H1 (cell line): ENCODE measurements around the gene IFT43. TPM values are rescaled to one million over a fixed set of nuclear protein-coding genes. Genes with fewer than 3 reads are reported as not detected.

Source experiments
- CTCF ChIA-PET: fragments of 300-600 bp; sonication (Branson Sonifier 250); formaldehyde crosslinking; loops from one replicate; lab custom pipeline; 2021; ENCODE audit not compliant: partially characterized antibody; lab: Charles Lee
- POLR2A ChIA-PET: fragments of 300-600 bp; sonication (Branson Sonifier 250); formaldehyde crosslinking; loops from one replicate; lab custom pipeline; 2021; ENCODE audit warnings: inconsistent platforms; ENCODE audit not compliant: partially characterized antibody; lab: Charles Lee
- DNase-seq, 2 experiments: peaks; one replicate each; pipeline versions ENCODE4 v3.0.0 to v3.0.0-alpha.2; 2010 to 2022; ENCODE audit warnings: low spot score in 2 of 2, low read depth in 1 of 2, mixed read lengths in 1 of 2
- FAIRE-seq: peaks from 2 replicates; lab custom pipeline; 2011; peaks lifted over from hg19 to GRCh38; lab: Jason Lieb, UNC
- H2AFZ ChIP-seq: 2 replicates; pipeline ENCODE4 v1.8.1; 2012; ENCODE audit warnings: low read length, inconsistent platforms
- H2AK5ac ChIP-seq: 2 replicates; pipeline ENCODE4 v1.6.1; 2013; ENCODE audit warnings: low read depth, low read length
- H2BK120ac ChIP-seq: replicated peaks from 2 replicates; pipeline ENCODE3; 2013; ENCODE audit warnings: low read depth, low read length, inconsistent platforms
- H2BK12ac ChIP-seq: 2 replicates; pipeline ENCODE4 v1.6.1; 2013; ENCODE audit warnings: low read depth, low read length
- H2BK15ac ChIP-seq: 2 replicates; pipeline ENCODE4 v1.6.1; 2013; ENCODE audit warnings: low read length
- H2BK20ac ChIP-seq: 2 replicates; pipeline ENCODE4 v1.6.1; 2013; ENCODE audit warnings: low read length
- H2BK5ac ChIP-seq: 2 replicates; pipeline ENCODE4 v1.6.1; 2013; ENCODE audit warnings: low read depth, low read length
- H3K14ac ChIP-seq: 2 replicates; pipeline ENCODE4 v1.6.1; 2013; ENCODE audit warnings: inconsistent platforms; ENCODE audit not compliant: insufficient read length
- H3K18ac ChIP-seq: 2 replicates; pipeline ENCODE4 v1.6.1; 2013; ENCODE audit warnings: low read length; ENCODE audit errors: extremely low read depth
- H3K23ac ChIP-seq: 2 replicates; pipeline ENCODE4 v1.6.1; 2013; ENCODE audit warnings: inconsistent platforms; ENCODE audit not compliant: insufficient read length
- H3K23me2 ChIP-seq: 2 replicates; pipeline ENCODE4 v1.6.1; 2013; ENCODE audit warnings: low read depth, low read length
- H3K27ac ChIP-seq: 2 replicates; pipeline ENCODE4 v1.6.1; 2011; ENCODE audit warnings: low read depth, low read length, inconsistent platforms
- H3K27me3 ChIP-seq, 4 experiments: replicated peaks in 1 of 4; 1 replicate in 1 of 4; 2 replicates in 3 of 4; pipeline versions ENCODE4 v1.6.1 to v1.8.1; 2011 to 2013; ENCODE audit warnings: low read length in 3 of 4, mild to moderate bottlenecking in 3 of 4, inconsistent platforms in 2 of 4, mixed read lengths in 2 of 4, moderate library complexity in 1 of 4; ENCODE audit not compliant: control insufficient read depth in 3 of 4, insufficient read depth in 3 of 4; ENCODE audit errors: extremely low read depth in 1 of 4
- H3K36me3 ChIP-seq, 4 experiments: 2 replicates each; pipeline versions ENCODE4 v1.6.1 to v1.8.1; 2011 to 2013; ENCODE audit warnings: mild to moderate bottlenecking in 4 of 4, low read length in 3 of 4, moderate library complexity in 2 of 4, control low read depth in 1 of 4, inconsistent platforms in 1 of 4; ENCODE audit not compliant: insufficient read depth in 4 of 4, control insufficient read depth in 2 of 4
- H3K4ac ChIP-seq: replicated peaks from 2 replicates; pipeline ENCODE3; 2013; ENCODE audit warnings: low read length, low read depth, mixed read lengths, inconsistent platforms; ENCODE audit not compliant: insufficient read length
- H3K4me1 ChIP-seq, 4 experiments: replicated peaks in 1 of 4; 1 replicate in 1 of 4; 2 replicates in 3 of 4; pipeline versions ENCODE4 v1.6.1 to v1.8.1; 2011 to 2013; ENCODE audit warnings: low read length in 3 of 4, inconsistent platforms in 2 of 4, mixed read lengths in 1 of 4; ENCODE audit not compliant: insufficient read depth in 4 of 4, control insufficient read depth in 3 of 4
- H3K4me2 ChIP-seq, 2 experiments: 2 replicates each; pipeline versions ENCODE4 v1.6.1 to v1.8.1; 2011 to 2013; ENCODE audit warnings: low read depth in 2 of 2, low read length in 2 of 2, control low read depth in 1 of 2, inconsistent platforms in 1 of 2, mild to moderate bottlenecking in 1 of 2; ENCODE audit not compliant: insufficient read depth in 1 of 2
- H3K4me3 ChIP-seq, 4 experiments: fragments of 200-600, 300-600 bp in 1 of 4; sonication (generic), shearing (Covaris generic), sonication (Bioruptor Twin) in 1 of 4; 2 replicates each; pipeline versions ENCODE4 v1.5.1 to v1.8.1; 2011 to 2016; ENCODE audit warnings: low read length in 4 of 4, low read depth in 3 of 4, control low read depth in 2 of 4, inconsistent platforms in 2 of 4, mild to moderate bottlenecking in 2 of 4, mixed read lengths in 1 of 4, moderate library complexity in 1 of 4; ENCODE audit not compliant: insufficient read depth in 2 of 4; ENCODE audit errors: extremely low read depth in 1 of 4
- H3K56ac ChIP-seq: replicated peaks from 2 replicates; pipeline ENCODE3; 2013; ENCODE audit warnings: low read depth, mild to moderate bottlenecking, mixed read lengths, low read length, inconsistent platforms; ENCODE audit not compliant: insufficient read length
- H3K79me1 ChIP-seq: 2 replicates; pipeline ENCODE4 v1.6.1; 2013; ENCODE audit warnings: low read depth, low read length, control low read depth
- H3K79me2 ChIP-seq, 2 experiments: 2 replicates each; pipeline versions ENCODE4 v1.6.1 to v1.8.1; 2012 to 2013; ENCODE audit warnings: low read length in 2 of 2, mild to moderate bottlenecking in 2 of 2, inconsistent platforms in 1 of 2; ENCODE audit not compliant: insufficient read depth in 2 of 2, control insufficient read depth in 1 of 2
- H3K9ac ChIP-seq, 4 experiments: replicated peaks in 1 of 4; 1 replicate in 1 of 4; 2 replicates in 3 of 4; pipeline versions ENCODE4 v1.6.1 to v1.8.1; 2011 to 2013; ENCODE audit warnings: low read depth in 3 of 4, low read length in 3 of 4, control low read depth in 2 of 4, mild to moderate bottlenecking in 2 of 4, moderate library complexity in 2 of 4, inconsistent platforms in 1 of 4; ENCODE audit errors: extremely low read depth in 1 of 4
- H3K9me3 ChIP-seq, 2 experiments: 2 replicates each; pipeline versions ENCODE4 v1.6.1 to v1.8.1; 2012 to 2013; ENCODE audit warnings: mild to moderate bottlenecking in 2 of 2, moderate library complexity in 2 of 2, control low read depth in 1 of 2, inconsistent platforms in 1 of 2, low read depth in 1 of 2, low read length in 1 of 2, mixed read lengths in 1 of 2; ENCODE audit not compliant: insufficient read depth in 2 of 2
- H4K20me1 ChIP-seq, 2 experiments: replicated peaks in 1 of 2; 2 replicates each; pipeline versions ENCODE3 to v1.8.1; 2011 to 2013; ENCODE audit warnings: inconsistent platforms in 2 of 2, low read length in 2 of 2, mild to moderate bottlenecking in 1 of 2; ENCODE audit not compliant: insufficient read depth in 2 of 2, control insufficient read depth in 1 of 2
- H4K5ac ChIP-seq: 2 replicates; pipeline ENCODE4 v1.6.1; 2013; ENCODE audit warnings: low read length, low read depth, mixed read lengths, inconsistent platforms; ENCODE audit not compliant: insufficient read length
- H4K8ac ChIP-seq: 2 replicates; pipeline ENCODE4 v1.8.0; 2013; ENCODE audit warnings: mild to moderate bottlenecking, moderate library complexity, low read length, inconsistent platforms; ENCODE audit not compliant: insufficient read depth; ENCODE audit errors: extremely low read depth
- H4K91ac ChIP-seq: replicated peaks from 2 replicates; pipeline ENCODE3; 2013; ENCODE audit warnings: low read length, mixed read lengths, inconsistent platforms; ENCODE audit not compliant: insufficient read length
- BACH1 ChIP-seq: IDR thresholded peaks from 2 replicates; pipeline ENCODE4 v1.6.1; 2012; ENCODE audit warnings: low read length, improper control_type of control experiment
- CHD1 ChIP-seq: IDR thresholded peaks from 2 replicates; pipeline ENCODE4 v1.6.1; 2012; ENCODE audit warnings: low read depth, low read length, improper control_type of control experiment
- CTBP2 ChIP-seq: IDR thresholded peaks from 2 replicates; pipeline ENCODE4 v1.7.0; 2011; ENCODE audit warnings: borderline replicate concordance, mild to moderate bottlenecking, moderate library complexity, mixed read lengths, low read length; ENCODE audit not compliant: insufficient read depth, insufficient read length
- E2F6 ChIP-seq: IDR thresholded peaks from 2 replicates; pipeline ENCODE4 v1.6.1; 2012; ENCODE audit warnings: inconsistent platforms
- POLR2AphosphoS5 ChIP-seq: IDR thresholded peaks from 2 replicates; pipeline ENCODE4 v1.6.1; 2011; ENCODE audit warnings: low read depth, low read length
- RFX5 ChIP-seq: IDR thresholded peaks from 2 replicates; pipeline ENCODE4 v1.6.1; 2011; ENCODE audit warnings: low read depth, low read length, improper control_type of control experiment, borderline replicate concordance
- SAP30 ChIP-seq: fragments of 300-600 bp; sonication (generic); IDR thresholded peaks from 2 replicates; pipeline ENCODE4 v1.7.1; 2012; ENCODE audit warnings: low read length, moderate library complexity, mild to moderate bottlenecking, inconsistent platforms; ENCODE audit not compliant: insufficient read depth, insufficient replicate concordance
- TAF7 ChIP-seq: optimal IDR thresholded peaks from 2 replicates; pipeline ENCODE3; 2011; ENCODE audit warnings: low read depth, mild to moderate bottlenecking, inconsistent platforms, low read length, moderate library complexity, borderline replicate concordance
- WGBS, 2 experiments: shearing (Covaris generic) in 1 of 2; methylation state at CpG; one replicate each; pipeline versions ENCODE4 v1.1.6 to v1.1.7; 2013 to 2015; ENCODE audit warnings: low lambda C conversion rate in 2 of 2, mixed read lengths in 2 of 2, inconsistent platforms in 1 of 2, low coverage in 1 of 2, missing lambda C conversion rate in 1 of 2; ENCODE audit not compliant: insufficient replicate concordance in 2 of 2, insufficient coverage in 1 of 2, insufficient read length in 1 of 2; ENCODE audit errors: extremely low coverage in 1 of 2, missing lambda C conversion rate in 1 of 2; 5-methylcytosine and 5-hydroxymethylcytosine counted together
- polyA plus RNA-seq, 7 experiments: library from polyadenylated mRNA; depleted of rRNA in 3 of 7; stranded (reverse) in 5 of 7; unstranded in 2 of 7; fragments of >200 nt in 5 of 7; fragments of 200-250 nt in 2 of 7; gene quantifications; 1 replicate in 5 of 7; 2 replicates in 1 of 7; 4 replicates in 1 of 7; pipeline versions ENCODE4 v1.2.1 to v1.2.3, GENCODE V29; 2011 to 2013; ENCODE audit warnings: missing spikeins in 2 of 7, mixed read lengths in 2 of 7
- total RNA-seq: library from RNA; stranded (reverse); fragmentation: NEBNext Ultra II Directional; extraction: Animal tissue kit (Norgen Biotek cat#: 25700); gene quantifications from 2 replicates; pipeline ENCODE4 v1.2.1, GENCODE V29; 2021

IFT43 gene
- total and polyA plus RNA-seq, 2 of the 8 experiments (the other 6 are each of a cell fraction or from before 2014, with no cell fraction given) = 17.0 to 20.8 TPM

GRCh38 chr14:76117789-76118484 is 132.4 kb downstream of the IFT43 start:
- no peak overlapping the region for H2AK5ac ChIP-seq
- no peaks in the 10 kb centered on the region for H3K79me2 ChIP-seq
- H4K8ac ChIP-seq = peak overlapping the region; percentile 28
- H2AFZ ChIP-seq = peak overlapping the region; percentile 37; the same call in 1 of the 2 replicates
- H3K56ac ChIP-seq = no peak overlapping the region
- H3K9me3 ChIP-seq = no peaks in the 10 kb centered on the region
- no peak overlapping the region for H2BK12ac ChIP-seq
- peaks cover 0 to 4% (median 2%) of the 10 kb centered on the region in 4 experiments; a peak in 2 of 7 replicates for H3K27me3 ChIP-seq
- no peak overlapping the region for H3K9ac ChIP-seq
- 88% methylated on average over 16 of the region's 16 CpGs; no CpG with 5 or more reads in 1 of the 2 experiments for WGBS, 2 experiments
- no peak overlapping the region for H3K18ac ChIP-seq
- H3K27ac ChIP-seq = no peak overlapping the region
- ChIA-PET POLR2A (no interaction called here), CTCF (interaction anchor here (1.0 kb wide), 2 partner anchors 234 to 269 kb away, joined by 3 to 4 read pairs; no protein-coding TSS in a partner anchor)
- H3K14ac ChIP-seq = no peak overlapping the region
- H4K91ac ChIP-seq = no peak overlapping the region
- H3K23me2 ChIP-seq = peaks cover 2% of the 10 kb centered on the region; the same call in 1 of the 2 replicates
- no peak overlapping the region for H3K4ac ChIP-seq
- H3K4me3 ChIP-seq = no peak overlapping the region
- no peak overlapping the region for H2BK5ac ChIP-seq
- H2BK15ac ChIP-seq = peak overlapping the region; percentile 53; the same call in 1 of the 2 replicates
- H3K4me2 ChIP-seq = no peak overlapping the region
- H2BK120ac ChIP-seq = no peak overlapping the region
- no peaks in the 10 kb centered on the region for H4K20me1 ChIP-seq
- DNase-seq (no peak), FAIRE-seq (no peak)
- TF ChIP-seq CHD1 (no peak), CTBP2 (no peak), RFX5 (no peak), BACH1 (no peak), SAP30 (no peak), TAF7 (no peak), E2F6 (no peak), POLR2AphosphoS5 (no peak)
- peaks cover 16 to 31% (median 21%) of the 10 kb centered on the region in 4 experiments for H3K4me1 ChIP-seq
- H4K5ac ChIP-seq = no peak overlapping the region
- H3K79me1 ChIP-seq = no peaks in the 10 kb centered on the region
- H3K23ac ChIP-seq = no peak overlapping the region
- H3K36me3 ChIP-seq = no peaks in the 10 kb centered on the region
- no peak overlapping the region for H2BK20ac ChIP-seq
